Neutrophil (primary cell): Measurements from ENCODE around the gene SORCS2.

ENCODE experiments used
- H3K27ac ChIP-seq: fragments of 200-600 bp; sonication (generic); 2 replicates; pipeline ENCODE4 v1.5.1; 2016; ENCODE audit warnings: mild to moderate bottlenecking, moderate library complexity
- H3K27me3 ChIP-seq: fragments of 200-600 bp; sonication (generic); 2 replicates; pipeline ENCODE4 v1.6.0; 2016; ENCODE audit warnings: mild to moderate bottlenecking
- H3K36me3 ChIP-seq: fragments of 200-600 bp; sonication (generic); 2 replicates; pipeline ENCODE4 v1.5.1; 2017
- H3K4me1 ChIP-seq, 2 experiments: fragments of 200-600 bp in 1 of 2; sonication (generic) in 1 of 2; 1 replicate in 1 of 2; 2 replicates in 1 of 2; pipeline versions ENCODE4 v1.5.1 to v1.6.1; 2013 to 2016; ENCODE audit warnings: low read depth in 1 of 2, low read length in 1 of 2, mild to moderate bottlenecking in 1 of 2, moderate library complexity in 1 of 2; ENCODE audit not compliant: control insufficient read depth in 1 of 2, insufficient read depth in 1 of 2
- H3K4me3 ChIP-seq, 2 experiments: fragments of 200-600 bp in 1 of 2; sonication (generic) in 1 of 2; 1 replicate in 1 of 2; 2 replicates in 1 of 2; pipeline ENCODE4 v1.5.1; 2013 to 2016; ENCODE audit warnings: low read depth in 1 of 2, low read length in 1 of 2, mild to moderate bottlenecking in 1 of 2, moderate library complexity in 1 of 2
- H3K9me3 ChIP-seq: fragments of 200-600 bp; sonication (generic); 2 replicates; pipeline ENCODE4 v1.5.1; 2016
- CTCF ChIP-seq: fragments of 200-600 bp; sonication (generic); IDR thresholded peaks from 2 replicates; pipeline ENCODE4 v1.5.1; 2016; ENCODE audit warnings: antibody characterized with exemption

SORCS2 gene

GRCh38 chr4:7411491-7411890 is 219.2 kb downstream of the SORCS2 start:
- no peaks in the 10 kb centered on the region for H3K9me3 ChIP-seq
- no peak overlapping the region for H3K4me3 ChIP-seq
- H3K27ac ChIP-seq: no peak overlapping the region
- no peak for TF ChIP-seq CTCF
- no peaks in the 10 kb centered on the region for H3K36me3 ChIP-seq
- no peaks in the 10 kb centered on the region for H3K4me1 ChIP-seq
- H3K27me3 ChIP-seq: peaks cover 35% of the 10 kb centered on the region

- H3K4me3 ChIP-seq: no peak overlapping the region
- TF ChIP-seq CTCF: no peak
- peaks cover 38% of the 10 kb centered on the region for H3K27me3 ChIP-seq
- H3K36me3 ChIP-seq: no peaks in the 10 kb centered on the region
- H3K9me3 ChIP-seq: no peaks in the 10 kb centered on the region
- H3K27ac ChIP-seq: no peak overlapping the region
- H3K4me1 ChIP-seq: no peaks in the 10 kb centered on the region
Observed at GRCh38 chr4:7411896-7412553, 219.7 kb downstream of the SORCS2 start.

- TF ChIP-seq CTCF: no peak
- H3K4me1 ChIP-seq: no peaks in the 10 kb centered on the region
- no peaks in the 10 kb centered on the region for H3K9me3 ChIP-seq
- H3K27me3 ChIP-seq: peaks cover 38% of the 10 kb centered on the region
- no peak overlapping the region for H3K4me3 ChIP-seq
- H3K27ac ChIP-seq: no peak overlapping the region
- no peaks in the 10 kb centered on the region for H3K36me3 ChIP-seq
Observed at GRCh38 chr4:7412554-7412912, 220.2 kb downstream of the SORCS2 start.

DNA sequence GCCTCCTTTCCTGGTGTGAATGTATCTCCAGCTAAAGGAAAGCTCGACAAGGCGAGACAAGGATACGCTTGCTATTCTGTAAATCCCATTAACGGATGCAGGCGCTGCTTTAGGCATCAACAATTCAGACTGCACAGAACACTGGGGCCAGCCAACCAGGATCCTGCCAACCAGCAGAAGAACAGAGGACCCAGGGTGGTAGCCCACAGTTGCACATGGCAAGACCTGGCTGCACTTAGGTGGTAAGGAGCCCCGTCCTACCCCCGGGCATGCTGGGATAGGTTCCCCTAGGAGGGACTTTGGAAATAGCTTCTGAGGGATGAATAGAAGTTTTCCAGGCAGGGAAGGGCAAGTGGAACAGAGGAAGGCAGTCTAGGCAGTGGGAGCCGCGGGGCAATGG is 221.7 kb downstream of the SORCS2 start:
- Histone ChIP-seq H3K27ac (no peak overlapping the region), H3K4me3 (no peak overlapping the region), H3K36me3 (no peaks in the 10 kb centered on the region), H3K9me3 (no peaks in the 10 kb centered on the region), H3K27me3 (peaks cover 38% of the 10 kb centered on the region), H3K4me1 (no peaks in the 10 kb centered on the region)
- no peak for TF ChIP-seq CTCF

- Histone ChIP-seq H3K9me3 (no peaks in the 10 kb centered on the region), H3K36me3 (no peaks in the 10 kb centered on the region), H3K27ac (no peak overlapping the region), H3K4me3 (no peak overlapping the region), H3K4me1 (no peaks in the 10 kb centered on the region), H3K27me3 (peaks cover 38% of the 10 kb centered on the region)
- TF ChIP-seq CTCF: no peak
Observed at GRCh38 chr4:7414736-7415510, 222.6 kb downstream of the SORCS2 start.
